ENCODE data around the gene DUSP22. TPM values are rescaled to one million over a fixed set of nuclear protein-coding genes. Genes with fewer than 3 reads are reported as not detected.

The DUSP22 gene
- total RNA-seq, 1 experiment from 2014 or later: 18.6 TPM

GRCh38 chr6:254016-254415 is 38.3 kb upstream of the DUSP22 start:
- no peak for DNase-seq
- ChIA-PET POLR2A (no interaction called here), CTCF (no interaction called here)
- H3K36me3 ChIP-seq (ENCODE audit: control insufficient read depth, insufficient read depth, low read length): no peaks in the 10 kb centered on the region
- H3K9me3 ChIP-seq: no peaks in the 10 kb centered on the region
- Mint-ChIP-seq H3K4me1 (ENCODE audit: low read depth, unreplicated experiment) (no peaks in the 10 kb centered on the region), H3K27me3 (ENCODE audit: insufficient read depth, unreplicated experiment) (peaks cover 20% of the 10 kb centered on the region), H3K27ac (ENCODE audit: unreplicated experiment) (no peak overlapping the region), H3K9me3 (ENCODE audit: unreplicated experiment) (no peaks in the 10 kb centered on the region), H3K36me3 (ENCODE audit: insufficient read depth, unreplicated experiment) (no peaks in the 10 kb centered on the region), H3K4me3 (ENCODE audit: unreplicated experiment) (no peak overlapping the region)
- BruUV-seq (replicated peaks): no TSS peak
- intact Hi-C loops (cut with micrococcal nuclease; ENCODE audit: unreplicated experiment): no loop called here
- no peak overlapping the region for H3K4me3 ChIP-seq (ENCODE audit: low read depth, low read length)
- H3K27me3 ChIP-seq (replicated peaks; ENCODE audit: control insufficient read depth, insufficient read depth, low read length): no peaks in the 10 kb centered on the region
- TF ChIP-seq CTCF (IDR thresholded peaks at IDR 0.05; ENCODE audit: insufficient read depth in 1 of 2, low read depth in 1 of 2, low read length in 1 of 2, severe bottlenecking in 1 of 2, unreplicated experiment in 1 of 2): no peak
- no peaks in the 10 kb centered on the region for H3K4me1 ChIP-seq

GRCh38 chr6:255041-255750 is 37.1 kb upstream of the DUSP22 start:
- no peaks in the 10 kb centered on the region for H3K36me3 Mint-ChIP-seq (ENCODE audit: insufficient read depth, unreplicated experiment)
- no peaks in the 10 kb centered on the region for H3K4me1 Mint-ChIP-seq (ENCODE audit: low read depth, unreplicated experiment)
- ChIA-PET POLR2A (no interaction called here), CTCF (no interaction called here)
- DNase-seq: no peak
- no peak overlapping the region for H3K27ac Mint-ChIP-seq (ENCODE audit: unreplicated experiment)
- Histone ChIP-seq H3K4me3 (ENCODE audit: low read depth, low read length) (no peak overlapping the region), H3K9me3 (no peaks in the 10 kb centered on the region), H3K4me1 (no peaks in the 10 kb centered on the region), H3K36me3 (ENCODE audit: control insufficient read depth, insufficient read depth, low read length) (no peaks in the 10 kb centered on the region), H3K27me3 (replicated peaks; ENCODE audit: control insufficient read depth, insufficient read depth, low read length) (no peaks in the 10 kb centered on the region)
- TF ChIP-seq CTCF (IDR thresholded peaks at IDR 0.05; ENCODE audit: insufficient read depth in 1 of 2, low read depth in 1 of 2, low read length in 1 of 2, severe bottlenecking in 1 of 2, unreplicated experiment in 1 of 2): no peak
- no TSS peak for BruUV-seq (replicated peaks)
- H3K9me3 Mint-ChIP-seq (ENCODE audit: unreplicated experiment): no peaks in the 10 kb centered on the region
- intact Hi-C loops (cut with micrococcal nuclease; ENCODE audit: unreplicated experiment): no loop called here
- H3K4me3 Mint-ChIP-seq (ENCODE audit: unreplicated experiment): no peak overlapping the region
- peaks cover 14% of the 10 kb centered on the region for H3K27me3 Mint-ChIP-seq (ENCODE audit: insufficient read depth, unreplicated experiment)

GRCh38 chr6:255751-256083 is 36.6 kb upstream of the DUSP22 start:
- Histone ChIP-seq H3K4me1 (no peaks in the 10 kb centered on the region), H3K9me3 (no peaks in the 10 kb centered on the region)
- POLR2A ChIA-PET: no interaction called here

More at GRCh38 chr6:255751-256083, 36.6 kb upstream of the DUSP22 start:
- no peak overlapping the region for H3K27ac Mint-ChIP-seq (ENCODE audit: unreplicated experiment)
- CTCF ChIA-PET: no interaction called here
- H3K4me1 Mint-ChIP-seq (ENCODE audit: low read depth, unreplicated experiment): no peaks in the 10 kb centered on the region
- Histone ChIP-seq H3K4me3 (ENCODE audit: low read depth, low read length) (no peak overlapping the region), H3K36me3 (ENCODE audit: control insufficient read depth, insufficient read depth, low read length) (no peaks in the 10 kb centered on the region), H3K27me3 (replicated peaks; ENCODE audit: control insufficient read depth, insufficient read depth, low read length) (no peaks in the 10 kb centered on the region)
- DNase-seq: no peak
- peaks cover 11% of the 10 kb centered on the region for H3K27me3 Mint-ChIP-seq (ENCODE audit: insufficient read depth, unreplicated experiment)
- H3K4me3 Mint-ChIP-seq (ENCODE audit: unreplicated experiment): no peak overlapping the region
- H3K9me3 Mint-ChIP-seq (ENCODE audit: unreplicated experiment): no peaks in the 10 kb centered on the region
- TF ChIP-seq CTCF (IDR thresholded peaks at IDR 0.05; ENCODE audit: insufficient read depth in 1 of 2, low read depth in 1 of 2, low read length in 1 of 2, severe bottlenecking in 1 of 2, unreplicated experiment in 1 of 2): no peak
- no peaks in the 10 kb centered on the region for H3K36me3 Mint-ChIP-seq (ENCODE audit: insufficient read depth, unreplicated experiment)
- BruUV-seq (replicated peaks): no TSS peak
- intact Hi-C loops (cut with micrococcal nuclease; ENCODE audit: unreplicated experiment): no loop called here
